Measurements from ENCODE around the gene PRKG1.

PRKG1 gene

GRCh38 chr10:51230887-51231585 is 156.7 kb downstream of the PRKG1 start:
- no peaks in the 10 kb centered on the region for H3K9me2 ChIP-seq (replicated peaks; ENCODE audit: insufficient read depth, low read length)
- H3F3A ChIP-seq (ENCODE audit: insufficient read depth): no peaks in the 10 kb centered on the region
- H4K20me1 ChIP-seq (ENCODE audit: low read depth, low read length): no peaks in the 10 kb centered on the region
- TF ChIP-seq EZH2phosphoT487 (conservative IDR thresholded peaks at IDR 0.05; ENCODE audit: low read length) (no peak), CTCF (IDR thresholded peaks at IDR 0.05; ENCODE audit: insufficient read depth, low read length, poor library complexity, severe bottlenecking) (no peak)
- H3K36me3 ChIP-seq (ENCODE audit: low read length): no peaks in the 10 kb centered on the region
- no peak overlapping the region for H3K9ac ChIP-seq (ENCODE audit: low read length)
- no peak overlapping the region for H3K4me2 ChIP-seq (ENCODE audit: low read depth, low read length, poor library complexity, severe bottlenecking)
- H3K9me3 ChIP-seq (ENCODE audit: insufficient read depth, low read length): no peaks in the 10 kb centered on the region
- H3K4me3 ChIP-seq (ENCODE audit: insufficient read depth, low read length, poor library complexity, severe bottlenecking): no peak overlapping the region
- H2AFZ ChIP-seq (ENCODE audit: low read depth, low read length, severe bottlenecking): no peak overlapping the region
- H3K27ac ChIP-seq (ENCODE audit: low read depth, low read length): no peak overlapping the region
- no peaks in the 10 kb centered on the region for H3K79me2 ChIP-seq (ENCODE audit: insufficient read depth, low read length)
- H3K27me3 ChIP-seq (ENCODE audit: low read length): no peaks in the 10 kb centered on the region

- Histone ChIP-seq H3K9me2 (replicated peaks; ENCODE audit: insufficient read depth, low read length) (no peaks in the 10 kb centered on the region), H3K4me2 (ENCODE audit: low read depth, low read length, poor library complexity, severe bottlenecking) (no peak overlapping the region), H4K20me1 (ENCODE audit: low read depth, low read length) (no peaks in the 10 kb centered on the region), H3K36me3 (ENCODE audit: low read length) (no peaks in the 10 kb centered on the region), H3K27me3 (ENCODE audit: low read length) (no peaks in the 10 kb centered on the region), H2AFZ (ENCODE audit: low read depth, low read length, severe bottlenecking) (no peak overlapping the region), H3K9ac (ENCODE audit: low read length) (no peak overlapping the region), H3K4me3 (ENCODE audit: insufficient read depth, low read length, poor library complexity, severe bottlenecking) (no peak overlapping the region), H3K27ac (ENCODE audit: low read depth, low read length) (no peak overlapping the region), H3K79me2 (ENCODE audit: insufficient read depth, low read length) (no peaks in the 10 kb centered on the region), H3F3A (ENCODE audit: insufficient read depth) (no peaks in the 10 kb centered on the region), H3K9me3 (ENCODE audit: insufficient read depth, low read length) (no peaks in the 10 kb centered on the region)
- TF ChIP-seq EZH2phosphoT487 (conservative IDR thresholded peaks at IDR 0.05; ENCODE audit: low read length) (no peak), CTCF (IDR thresholded peaks at IDR 0.05; ENCODE audit: insufficient read depth, low read length, poor library complexity, severe bottlenecking) (no peak)
These were observed 157.5 kb downstream of the PRKG1 start for GRCh38 chr10:51231754-51232153.

GRCh38 chr10:51233337-51234100 is 159.2 kb downstream of the PRKG1 start:
- no peak overlapping the region for H3K4me3 ChIP-seq (ENCODE audit: insufficient read depth, low read length, poor library complexity, severe bottlenecking)
- H3K36me3 ChIP-seq (ENCODE audit: low read length): no peaks in the 10 kb centered on the region
- no peak overlapping the region for H2AFZ ChIP-seq (ENCODE audit: low read depth, low read length, severe bottlenecking)
- no peaks in the 10 kb centered on the region for H3K27me3 ChIP-seq (ENCODE audit: low read length)
- no peaks in the 10 kb centered on the region for H3K9me2 ChIP-seq (replicated peaks; ENCODE audit: insufficient read depth, low read length)
- TF ChIP-seq CTCF (IDR thresholded peaks at IDR 0.05; ENCODE audit: insufficient read depth, low read length, poor library complexity, severe bottlenecking) (no peak), EZH2phosphoT487 (conservative IDR thresholded peaks at IDR 0.05; ENCODE audit: low read length) (no peak)
- H3K9ac ChIP-seq (ENCODE audit: low read length): no peak overlapping the region
- H3K79me2 ChIP-seq (ENCODE audit: insufficient read depth, low read length): no peaks in the 10 kb centered on the region
- no peak overlapping the region for H3K4me2 ChIP-seq (ENCODE audit: low read depth, low read length, poor library complexity, severe bottlenecking)
- H4K20me1 ChIP-seq (ENCODE audit: low read depth, low read length): no peaks in the 10 kb centered on the region
- no peak overlapping the region for H3K27ac ChIP-seq (ENCODE audit: low read depth, low read length)
- H3F3A ChIP-seq (ENCODE audit: insufficient read depth): no peaks in the 10 kb centered on the region
- no peaks in the 10 kb centered on the region for H3K9me3 ChIP-seq (ENCODE audit: insufficient read depth, low read length)
